Mesodermal cell (in vitro differentiated cells): ENCODE measurements around the gene RPS19BP1.
A peak's percentile ranks its signal among the peaks of the same experiment; 100 is the strongest.

ENCODE experiments used
- H3K27ac ChIP-seq: 2 replicates; pipeline ENCODE4 v1.7.0; 2013; ENCODE audit warnings: mild to moderate bottlenecking, low read depth, low read length, moderate library complexity; ENCODE audit not compliant: severe bottlenecking
- H3K36me3 ChIP-seq: 2 replicates; pipeline ENCODE4 v1.7.1; 2013; ENCODE audit warnings: mild to moderate bottlenecking, low read length, moderate library complexity; ENCODE audit not compliant: control insufficient read depth, insufficient read depth
- H3K4me1 ChIP-seq: one replicate; pipeline ENCODE4 v1.7.1; 2013; ENCODE audit warnings: mild to moderate bottlenecking, low read length; ENCODE audit not compliant: insufficient read depth, control insufficient read depth, poor library complexity, severe bottlenecking
- H3K4me3 ChIP-seq: 2 replicates; pipeline ENCODE4 v1.7.0; 2013; ENCODE audit warnings: low read length, control low read depth, mild to moderate bottlenecking; ENCODE audit not compliant: insufficient read depth, poor library complexity, severe bottlenecking; ENCODE audit errors: extremely low read depth
- H3K9me3 ChIP-seq: 2 replicates; pipeline ENCODE4 v1.7.1; 2013; ENCODE audit warnings: mild to moderate bottlenecking, low read length, moderate library complexity; ENCODE audit not compliant: control insufficient read depth
- WGBS, 2 experiments: methylation state at CpG; one replicate each; pipeline ENCODE4 v1.1.5; 2013; ENCODE audit warnings: missing lambda C conversion rate in 2 of 2; ENCODE audit not compliant: insufficient coverage in 2 of 2; 5-methylcytosine and 5-hydroxymethylcytosine counted together

Gene RPS19BP1

DNA sequence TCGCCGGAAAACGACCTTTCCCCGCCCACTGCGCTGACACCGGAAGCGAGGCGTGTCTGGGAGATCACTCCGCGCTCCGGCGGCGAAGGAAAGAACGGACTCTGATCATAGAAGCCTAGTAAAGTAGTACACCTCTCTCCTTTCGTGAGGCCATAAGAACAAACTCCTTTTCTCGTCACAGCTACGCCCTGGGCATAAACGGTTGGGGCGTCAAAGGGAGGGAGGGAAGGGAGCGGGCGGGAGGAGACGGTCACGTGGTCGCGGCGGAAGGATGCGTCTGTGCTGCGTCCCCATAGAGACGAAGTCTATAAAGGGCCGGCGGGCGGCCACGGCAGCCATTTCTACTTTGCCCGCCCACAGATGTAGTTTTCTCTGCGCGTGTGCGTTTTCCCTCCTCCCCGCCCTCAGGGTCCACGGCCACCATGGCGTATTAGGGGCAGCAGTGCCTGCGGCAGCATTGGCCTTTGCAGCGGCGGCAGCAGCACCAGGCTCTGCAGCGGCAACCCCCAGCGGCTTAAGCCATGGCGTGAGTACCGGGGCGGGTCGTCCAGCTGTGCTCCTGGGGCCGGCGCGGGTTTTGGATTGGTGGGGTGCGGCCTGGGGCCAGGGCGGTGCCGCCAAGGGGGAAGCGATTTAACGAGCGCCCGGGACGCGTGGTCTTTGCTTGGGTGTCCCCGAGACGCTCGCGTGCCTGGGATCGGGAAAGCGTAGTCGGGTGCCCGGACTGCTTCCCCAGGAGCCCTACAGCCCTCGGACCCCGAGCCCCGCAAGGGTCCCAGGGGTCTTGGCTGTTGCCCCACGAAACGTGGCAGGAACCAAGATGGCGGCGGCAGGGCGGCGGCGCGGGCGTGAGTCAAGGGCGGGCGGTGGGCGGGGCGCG is 12.1 kb downstream of the RPS19BP1 start, which contains the start of gene ATF4:
Gene ATF4, plus strand, starts transcription at position 337 of the 880 bp plus-strand sequence. CDS start 884 bp downstream, outside the sequence.
- Histone ChIP-seq H3K36me3 (peaks cover 67% of the 10 kb centered on the region), H3K4me3 (peak within 1 kb of the TSS; percentile 100), H3K9me3 (no peaks in the 10 kb centered on the region), H3K27ac (peak within 1 kb of the TSS; percentile 99), H3K4me1 (peaks cover 14% of the 10 kb centered on the region)
- 0% methylated on average over 60 to 79 of the region's 86 CpGs for WGBS, 2 experiments

DNA sequence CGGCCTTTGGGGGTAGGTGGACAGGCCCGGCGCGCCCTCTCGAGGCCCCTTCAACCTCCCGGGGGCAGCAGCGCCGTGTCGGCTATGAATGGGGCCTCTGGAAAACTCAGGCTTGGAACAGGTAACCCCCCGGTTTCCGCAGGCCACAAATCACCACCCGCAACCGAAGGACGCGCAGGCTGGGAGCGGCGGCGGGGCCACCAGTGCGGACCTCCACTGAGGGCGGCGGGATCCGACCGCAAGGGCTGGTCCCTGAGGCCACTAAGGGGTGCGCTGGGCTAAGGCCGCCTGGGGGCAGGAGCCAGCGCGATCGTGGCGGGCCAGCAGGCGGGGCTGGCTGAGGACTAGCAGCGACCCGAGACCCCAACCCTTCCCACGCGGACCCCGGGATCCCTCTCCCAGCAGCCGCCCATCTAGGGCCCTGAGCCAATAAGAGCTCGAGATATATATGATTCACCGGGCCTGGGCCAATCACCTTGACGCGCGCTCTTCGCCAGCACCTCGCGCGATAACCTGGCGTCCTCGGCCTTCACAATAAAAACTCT is 12.8 kb downstream of the RPS19BP1 start:
- H3K4me1 ChIP-seq, result peaks cover 14% of the 10 kb centered on the region
- WGBS, 2 experiments, result 1% methylated on average over 43 to 46 of the region's 47 CpGs
- peak overlapping the region; percentile 99 for H3K27ac ChIP-seq
- no peaks in the 10 kb centered on the region for H3K9me3 ChIP-seq
- H3K36me3 ChIP-seq, result peaks cover 68% of the 10 kb centered on the region
- H3K4me3 ChIP-seq, result peak overlapping the region; percentile 100

DNA sequence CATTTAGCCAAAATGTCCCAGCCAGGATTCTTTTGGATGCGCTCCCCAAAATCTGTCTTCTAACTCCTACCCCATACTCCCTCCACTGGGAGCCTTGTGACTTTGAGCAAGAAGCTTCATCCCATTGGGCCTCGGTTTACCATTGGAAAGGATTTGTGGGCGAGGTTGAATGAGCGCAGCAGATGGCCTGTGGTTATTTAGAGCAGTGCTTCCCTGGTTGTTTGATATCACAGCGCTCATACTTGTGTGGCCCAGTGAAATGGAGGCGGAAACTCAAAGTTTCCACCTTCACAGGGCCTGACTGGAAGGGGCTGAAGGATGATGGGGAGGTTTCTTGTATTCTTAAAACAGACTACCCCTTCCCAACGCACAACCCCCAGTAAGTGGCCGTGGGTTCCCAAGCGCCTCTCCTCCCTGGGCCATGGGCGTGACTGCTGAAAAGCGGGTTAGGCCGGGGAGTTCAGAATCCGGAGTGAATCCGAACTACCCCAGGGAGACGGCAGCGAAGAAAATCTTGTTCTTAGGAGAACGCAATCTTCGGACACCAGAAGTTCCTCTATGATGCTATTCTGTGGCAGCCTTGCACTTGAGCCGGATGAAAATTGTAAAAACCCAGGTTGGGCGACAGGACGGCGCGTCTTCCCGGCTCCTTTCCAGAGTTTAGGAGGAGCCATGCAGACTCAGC is 13.4 kb downstream of the RPS19BP1 start:
- 8 to 11% methylated on average over 15 to 21 of the region's 24 CpGs for WGBS, 2 experiments
- H3K4me1 ChIP-seq, result peaks cover 9% of the 10 kb centered on the region
- H3K4me3 ChIP-seq, result peak overlapping the region; percentile 100
- H3K27ac ChIP-seq, result peak overlapping the region; percentile 99
- peaks cover 68% of the 10 kb centered on the region for H3K36me3 ChIP-seq
- no peaks in the 10 kb centered on the region for H3K9me3 ChIP-seq

DNA sequence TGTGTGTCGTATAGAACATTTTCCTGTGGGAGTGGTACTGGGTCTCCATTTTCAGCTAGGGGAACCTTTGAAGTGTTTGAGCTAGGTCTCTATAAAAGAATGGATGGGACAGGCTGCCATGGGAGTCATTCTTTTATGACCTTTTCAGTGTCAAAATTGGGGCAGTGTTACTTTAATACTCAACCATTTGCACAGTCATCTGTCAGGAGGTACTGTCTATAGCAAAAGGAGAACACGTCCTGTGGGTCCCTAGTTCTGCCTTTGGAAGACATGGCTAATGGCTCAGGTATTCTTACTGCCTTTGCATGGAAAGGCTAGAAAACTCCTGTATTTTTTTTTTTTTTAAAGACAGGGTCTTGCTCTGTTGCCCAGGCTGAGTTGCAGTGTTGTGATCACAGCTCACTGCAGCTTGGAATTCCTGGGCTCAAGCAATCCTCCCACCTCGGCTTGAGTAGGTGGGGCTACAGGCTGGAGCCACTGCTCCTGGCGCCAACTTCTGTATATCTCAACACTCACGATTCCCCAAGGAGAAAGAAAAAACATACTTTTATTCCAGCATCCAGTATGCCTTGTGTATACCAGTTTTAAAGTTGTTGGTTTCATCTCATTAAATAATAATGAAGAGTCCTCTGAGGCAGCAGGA is 14.3 kb downstream of the RPS19BP1 start:
- Histone ChIP-seq H3K27ac (peak overlapping the region; percentile 99), H3K9me3 (no peaks in the 10 kb centered on the region), H3K4me3 (peak overlapping the region; percentile 100), H3K4me1 (peaks cover 8% of the 10 kb centered on the region), H3K36me3 (peaks cover 72% of the 10 kb centered on the region)
- 69 to 83% methylated on average over 1 to 2 of the region's 5 CpGs for WGBS, 2 experiments

DNA sequence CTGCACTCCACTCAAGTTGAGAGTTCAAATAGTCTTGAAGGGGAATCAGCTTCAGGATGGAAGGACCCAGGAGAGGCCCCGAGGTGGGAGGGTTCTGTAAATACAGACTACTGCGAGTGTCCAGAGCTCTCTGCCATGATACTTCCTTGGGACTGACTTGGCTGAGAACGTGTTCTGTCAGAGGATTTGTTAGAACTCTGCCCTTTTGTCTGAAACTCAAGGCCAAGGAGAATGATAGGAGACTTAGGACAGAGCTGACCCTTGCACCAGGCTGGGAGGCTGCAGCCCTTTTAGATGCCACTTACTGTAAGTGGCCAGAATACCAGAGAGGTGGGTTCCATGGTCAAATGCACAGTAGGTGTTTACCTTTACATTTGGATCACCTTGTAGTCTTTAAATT is 15.1 kb downstream of the RPS19BP1 start:
- 96 to 100% methylated on average over 3 of the region's 3 CpGs for WGBS, 2 experiments
- Histone ChIP-seq H3K27ac (no peak overlapping the region), H3K4me1 (peaks cover 5% of the 10 kb centered on the region), H3K4me3 (no peak overlapping the region), H3K9me3 (no peaks in the 10 kb centered on the region), H3K36me3 (peaks cover 68% of the 10 kb centered on the region)

DNA sequence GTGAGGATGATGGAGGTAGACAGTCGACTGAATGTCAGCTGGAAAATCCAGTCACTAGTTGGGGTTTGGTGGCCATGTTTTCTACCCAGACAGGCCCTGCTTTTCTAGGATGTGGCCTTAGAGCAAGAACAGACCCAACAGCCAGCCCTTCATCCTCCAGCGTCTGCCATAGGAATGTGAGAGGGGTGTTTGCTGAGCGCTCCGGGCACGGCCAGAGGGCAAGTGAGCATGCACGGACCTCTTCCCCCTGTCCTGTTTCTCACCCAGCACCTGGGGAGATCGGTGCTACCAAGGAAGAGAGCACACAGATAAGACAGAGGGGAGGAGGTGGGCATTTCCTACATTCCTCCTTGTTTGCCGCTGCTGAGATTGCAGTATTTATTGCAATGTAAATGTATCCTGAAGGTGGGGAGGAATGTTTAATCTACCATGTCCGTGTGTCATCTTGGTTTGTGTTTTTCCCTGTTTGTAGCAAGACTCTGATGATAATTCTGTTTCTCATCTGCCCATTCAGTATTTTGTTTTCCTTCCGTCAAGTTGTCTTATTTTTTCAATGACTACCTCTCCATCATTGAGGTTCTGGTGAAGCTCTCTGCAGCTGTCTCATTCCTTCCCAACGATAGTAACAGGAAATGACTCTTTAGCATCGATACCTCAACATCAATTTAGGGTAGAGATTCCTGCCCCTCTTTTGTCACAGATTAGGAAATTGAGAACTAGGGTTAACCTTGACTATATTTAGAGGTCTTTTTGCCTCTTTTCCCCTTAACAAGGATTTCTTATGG is 17.1 kb downstream of the RPS19BP1 start:
- H3K4me1 ChIP-seq, result peaks cover 5% of the 10 kb centered on the region
- no peaks in the 10 kb centered on the region for H3K9me3 ChIP-seq
- no peak overlapping the region for H3K27ac ChIP-seq
- H3K36me3 ChIP-seq, result peaks cover 73% of the 10 kb centered on the region
- H3K4me3 ChIP-seq, result no peak overlapping the region
- 96 to 100% methylated on average over 2 to 7 of the region's 12 CpGs for WGBS, 2 experiments

DNA sequence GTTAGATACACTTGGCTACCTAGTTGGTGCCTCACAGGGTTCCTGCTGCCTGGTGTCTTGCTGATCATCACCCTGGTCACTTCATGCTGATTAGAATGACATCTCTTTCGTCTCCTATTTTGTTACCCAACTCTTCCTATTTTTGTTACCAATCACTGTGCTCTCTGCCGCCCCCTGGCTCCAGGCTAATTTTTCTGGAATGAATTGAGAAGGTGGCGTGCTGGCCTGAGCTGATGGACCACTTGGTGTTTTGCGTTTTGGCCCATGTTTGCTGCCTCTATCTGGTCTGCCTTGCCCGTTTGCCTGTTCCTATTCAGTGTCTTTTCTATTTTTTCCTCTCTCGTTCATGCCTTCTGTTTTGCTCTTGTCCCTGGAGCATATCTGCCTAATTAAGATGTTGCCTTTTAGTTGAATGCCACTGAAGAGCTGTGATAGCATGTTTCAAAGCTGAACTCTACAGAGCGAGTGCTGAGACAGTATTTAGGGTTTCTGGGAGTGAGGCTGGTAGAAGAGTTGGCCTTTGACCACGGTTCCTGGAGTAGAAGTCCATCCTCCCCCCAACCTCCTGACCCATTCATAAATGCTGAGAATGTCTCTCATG is 18.1 kb downstream of the RPS19BP1 start:
- H3K9me3 ChIP-seq, result no peaks in the 10 kb centered on the region
- 67 to 73% methylated on average over 4 to 7 of the region's 8 CpGs for WGBS, 2 experiments
- H3K36me3 ChIP-seq, result peaks cover 83% of the 10 kb centered on the region
- peaks cover 5% of the 10 kb centered on the region for H3K4me1 ChIP-seq
- no peak overlapping the region for H3K27ac ChIP-seq
- H3K4me3 ChIP-seq, result no peak overlapping the region

DNA sequence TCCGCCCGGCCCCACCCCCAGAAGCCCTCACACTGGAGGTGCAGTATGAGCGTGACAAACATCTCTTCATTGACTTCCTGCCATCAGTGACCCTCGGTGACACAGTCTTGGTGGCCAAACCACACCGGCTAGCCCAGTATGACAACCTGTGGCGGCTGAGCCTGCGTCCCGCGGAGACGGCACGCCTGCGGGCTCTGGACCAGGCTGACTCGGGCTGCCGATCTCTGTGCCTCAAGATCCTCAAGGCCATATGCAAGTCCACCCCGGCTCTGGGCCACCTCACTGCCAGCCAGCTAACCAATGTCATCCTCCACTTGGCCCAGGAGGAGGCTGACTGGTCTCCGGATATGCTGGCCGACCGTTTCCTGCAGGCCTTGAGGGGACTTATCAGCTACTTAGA is 18.8 kb downstream of the RPS19BP1 start:
- Histone ChIP-seq H3K27ac (no peak overlapping the region), H3K36me3 (peaks cover 90% of the 10 kb centered on the region), H3K4me3 (no peak overlapping the region), H3K4me1 (peaks cover 5% of the 10 kb centered on the region), H3K9me3 (no peaks in the 10 kb centered on the region)
- 93 to 99% methylated on average over 8 to 18 of the region's 18 CpGs for WGBS, 2 experiments

DNA sequence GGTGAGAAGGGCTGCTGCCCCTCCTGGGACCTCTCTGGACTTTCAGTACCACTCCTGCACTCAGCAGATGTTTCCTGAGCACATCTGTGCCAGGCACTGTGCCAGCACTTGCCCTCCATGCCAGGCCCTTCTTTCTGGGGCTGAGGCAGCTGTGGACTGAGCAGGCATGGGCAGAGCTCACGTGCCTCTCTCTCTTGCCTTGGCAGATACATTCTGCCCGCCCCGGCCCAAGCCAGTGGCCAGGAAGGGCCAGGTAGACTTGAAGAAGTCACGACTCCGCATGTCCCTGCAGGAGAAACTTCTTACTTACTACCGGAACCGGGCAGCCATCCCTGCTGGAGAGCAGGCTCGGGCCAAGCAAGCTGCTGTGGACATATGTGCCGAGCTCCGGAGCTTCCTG is 20.5 kb downstream of the RPS19BP1 start:
- 91 to 99% methylated on average over 10 of the region's 10 CpGs for WGBS, 2 experiments
- Histone ChIP-seq H3K4me1 (no peaks in the 10 kb centered on the region), H3K36me3 (peaks cover 95% of the 10 kb centered on the region), H3K4me3 (no peak overlapping the region), H3K9me3 (no peaks in the 10 kb centered on the region), H3K27ac (no peak overlapping the region)
